Stimulated activated CD8-positive, alpha-beta memory T cell treated with anti-CD3 and anti-CD28 coated beads, Interleukin-15, amount 100 ng/mL, for 24 hours (primary cell): ENCODE measurements around the gene TRMT2A.

Source experiments
- DNase-seq: peaks from one replicate; pipeline ENCODE4 v3.0.0-alpha.2; 2020; ENCODE audit warnings: low read depth

Gene TRMT2A

GRCh38 chr22:20118300-20119020, 1.4 kb upstream of the TRMT2A start:
- DNase-seq: no peak

GRCh38 chr22:20117633-20118299, 740 bp upstream of the TRMT2A start:
- DNase-seq: peak; percentile 52

DNA sequence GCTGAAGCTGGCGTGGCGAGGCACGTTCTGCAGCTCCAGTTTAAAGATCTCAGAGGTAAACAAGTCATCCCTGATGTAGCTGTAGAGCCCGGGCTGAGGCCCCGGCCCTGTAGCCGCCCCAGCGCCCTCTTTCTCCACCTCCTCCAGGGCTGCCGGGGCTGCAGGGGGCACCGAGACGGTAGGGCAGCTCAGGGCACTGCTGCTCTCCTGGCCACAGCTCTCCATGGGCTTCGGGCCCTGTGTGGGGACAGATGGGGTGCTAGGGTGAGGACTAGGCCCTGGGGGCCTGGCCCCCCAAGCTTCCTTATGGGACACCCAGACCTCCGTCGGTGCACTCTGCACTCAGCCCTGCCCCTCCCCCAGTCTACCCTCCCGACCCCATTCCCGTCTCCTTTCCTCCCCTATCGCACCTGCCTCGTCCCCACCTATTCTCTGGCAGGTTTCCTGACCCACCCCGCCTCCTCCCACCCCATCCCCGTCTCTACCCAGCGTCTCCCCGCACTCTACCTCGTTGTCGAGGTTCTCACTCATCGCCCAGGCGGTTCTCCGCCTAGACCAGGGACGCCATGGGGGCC, 563 bp downstream of the TRMT2A start:
- DNase-seq: no peak

DNA sequence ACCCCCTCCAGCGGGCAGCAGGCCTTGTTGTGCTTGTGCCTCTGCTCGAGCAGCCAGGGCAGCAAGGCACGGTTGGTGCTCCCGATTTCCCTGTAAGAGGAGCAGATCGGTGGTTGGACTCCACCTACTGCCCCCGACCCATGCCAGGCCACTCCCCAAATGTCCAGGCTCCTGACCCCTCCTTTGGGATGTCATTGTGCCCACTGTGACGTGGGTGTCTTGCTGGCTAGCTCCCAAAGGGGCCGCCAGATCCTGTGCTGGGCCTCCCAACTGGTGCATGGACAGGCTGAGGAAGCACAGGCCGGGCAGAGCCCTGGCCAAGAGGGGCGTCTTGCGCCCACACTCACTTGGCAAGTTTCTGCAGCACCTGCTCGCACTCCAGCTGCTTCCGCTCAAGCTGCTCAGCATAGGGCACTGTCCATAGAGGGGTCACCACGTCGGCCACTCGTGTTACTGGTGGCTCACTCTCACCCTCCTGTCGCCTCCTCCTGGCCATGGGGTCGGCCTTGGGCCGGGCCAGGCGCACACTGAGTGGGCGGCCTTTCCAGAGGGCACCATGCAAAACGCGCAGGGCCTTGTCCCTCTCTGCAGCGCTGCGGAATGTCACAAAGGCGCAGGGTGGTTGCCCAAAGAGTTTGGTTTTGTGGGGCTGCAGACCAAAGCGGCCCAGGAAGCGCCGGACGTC, 1.2 kb downstream of the TRMT2A start, which contains the start of gene RANBP1:
RANBP1 (plus strand) TSS at position 414 of the 685 bp plus-strand sequence; CDS start at position 495, 81 bp downstream.
- no peak for DNase-seq

- DNase-seq: no peak
Measured at GRCh38 chr22:20114506-20115475, 2.2 kb downstream of the TRMT2A start.

- DNase-seq: no peak
Measured at GRCh38 chr22:20113551-20114310, 3.3 kb downstream of the TRMT2A start.

DNA sequence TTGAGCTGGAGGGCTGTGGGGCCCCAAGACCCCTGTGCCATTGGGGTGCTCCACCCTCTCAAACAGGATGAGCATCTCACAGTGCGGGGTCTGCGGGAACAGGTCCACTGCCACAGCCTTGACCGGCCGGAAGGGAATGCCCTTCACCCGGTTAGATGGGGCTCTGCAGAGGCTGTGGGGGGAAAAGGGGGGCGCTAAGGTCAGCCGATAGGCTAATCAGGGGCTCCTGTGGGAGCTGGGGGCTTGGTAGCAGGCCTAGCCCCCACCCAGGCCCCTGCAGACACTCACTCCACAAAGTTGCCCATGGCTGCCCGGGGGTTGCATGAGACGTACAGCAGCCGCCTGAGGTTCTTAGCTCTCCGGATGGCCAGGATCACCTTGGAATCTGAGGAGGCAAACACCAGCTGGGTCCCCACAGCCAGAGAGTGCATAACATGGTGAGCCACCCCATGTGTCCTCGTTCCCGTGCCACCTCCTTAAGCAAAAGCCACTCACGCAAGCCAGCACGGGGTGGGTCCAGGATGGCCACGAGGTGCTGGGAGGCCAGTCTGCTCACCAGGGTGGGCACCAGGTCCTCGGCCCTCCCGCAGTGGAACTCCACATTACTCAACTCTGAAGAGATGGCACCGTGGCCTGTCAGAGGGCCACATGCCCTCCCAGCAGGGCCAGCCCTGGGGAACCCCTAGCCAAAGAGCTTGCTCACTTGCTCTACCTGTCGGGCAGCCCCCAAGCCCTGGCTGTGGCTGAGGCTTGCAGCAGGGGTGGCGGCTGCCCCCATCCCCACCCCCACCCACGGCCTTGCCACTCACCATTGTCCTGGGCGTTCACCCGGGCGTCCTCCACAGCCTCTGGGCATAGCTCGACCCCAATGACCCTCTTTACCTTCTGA, 4.2 kb downstream of the TRMT2A start:
- DNase-seq: no peak

DNA sequence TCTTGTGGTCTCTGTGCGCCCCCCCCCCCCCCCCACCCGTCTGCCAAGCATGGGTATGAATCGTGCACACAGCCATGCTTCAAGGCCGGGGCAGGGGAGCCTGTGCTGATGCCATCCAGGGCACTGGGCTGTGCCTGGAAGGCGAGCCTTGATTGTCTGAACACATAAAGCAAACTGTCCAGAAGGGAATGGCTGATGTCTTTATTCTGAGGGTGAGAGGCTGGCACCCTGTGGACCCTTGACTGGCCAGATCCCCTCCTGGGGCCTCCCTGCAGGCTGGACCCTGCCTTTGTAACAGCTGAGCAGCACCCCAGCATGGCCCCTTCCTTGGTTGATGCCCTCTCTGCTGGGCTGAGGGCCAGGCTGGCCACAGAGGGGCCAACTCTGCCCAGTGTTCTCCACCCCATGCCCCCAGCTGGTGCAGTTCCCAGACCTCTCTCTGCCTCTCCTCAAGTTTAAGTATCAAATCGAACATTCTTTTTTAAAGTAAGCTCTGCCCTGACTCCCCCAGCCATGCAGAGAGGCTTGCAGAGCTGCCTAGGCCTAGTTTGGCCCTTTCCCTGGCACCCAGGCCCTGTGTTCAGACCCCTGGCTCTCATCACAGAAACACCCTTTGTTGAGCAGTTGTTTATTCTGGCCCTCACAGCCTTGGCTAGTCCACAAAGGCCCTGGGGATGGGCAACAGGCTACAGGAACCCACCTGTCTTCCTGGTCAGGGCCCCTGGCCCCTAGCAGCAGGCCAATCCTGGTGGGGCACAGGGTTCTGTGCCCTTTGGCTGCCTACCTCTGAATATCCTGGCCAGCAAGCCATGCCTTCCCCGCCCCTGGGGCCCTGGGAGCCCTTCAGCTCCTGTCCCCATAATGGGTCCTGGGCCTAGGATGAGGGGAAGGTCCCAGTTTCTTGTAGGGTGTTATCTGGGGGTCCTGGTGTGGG, 5.1 kb downstream of the TRMT2A start:
- no peak for DNase-seq

DNA sequence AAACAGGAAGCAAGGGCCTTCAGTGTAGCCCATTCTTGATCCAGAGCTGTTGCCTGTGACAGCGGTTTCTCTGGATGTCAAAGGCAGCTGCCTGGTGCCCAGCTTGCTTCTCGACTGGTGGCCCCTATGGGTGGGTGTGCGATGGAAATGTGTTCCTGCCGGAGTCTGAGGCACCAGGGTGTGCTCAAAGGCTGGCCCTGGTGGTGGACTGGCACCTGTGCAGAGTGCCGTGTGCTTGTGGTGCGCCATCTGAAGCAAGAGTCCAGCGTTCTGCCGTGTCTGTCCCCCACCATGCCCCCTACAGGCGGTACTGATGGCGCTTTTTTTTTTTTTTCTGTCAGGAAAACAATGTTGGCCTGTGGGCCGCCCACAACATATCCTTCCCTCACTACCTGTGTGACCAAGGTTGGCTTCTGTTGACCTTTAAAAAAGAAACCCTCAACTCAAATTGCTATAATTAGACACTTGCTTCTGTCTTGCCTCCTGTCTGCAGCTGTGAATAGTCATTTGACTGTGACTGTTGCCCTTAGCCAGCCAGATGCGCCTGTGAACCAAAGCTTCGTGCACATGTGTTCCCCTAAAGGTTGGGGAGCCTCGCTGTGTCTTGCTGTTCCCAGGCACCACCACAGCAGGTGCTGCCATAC, 5.9 kb downstream of the TRMT2A start:
- DNase-seq: no peak

DNA sequence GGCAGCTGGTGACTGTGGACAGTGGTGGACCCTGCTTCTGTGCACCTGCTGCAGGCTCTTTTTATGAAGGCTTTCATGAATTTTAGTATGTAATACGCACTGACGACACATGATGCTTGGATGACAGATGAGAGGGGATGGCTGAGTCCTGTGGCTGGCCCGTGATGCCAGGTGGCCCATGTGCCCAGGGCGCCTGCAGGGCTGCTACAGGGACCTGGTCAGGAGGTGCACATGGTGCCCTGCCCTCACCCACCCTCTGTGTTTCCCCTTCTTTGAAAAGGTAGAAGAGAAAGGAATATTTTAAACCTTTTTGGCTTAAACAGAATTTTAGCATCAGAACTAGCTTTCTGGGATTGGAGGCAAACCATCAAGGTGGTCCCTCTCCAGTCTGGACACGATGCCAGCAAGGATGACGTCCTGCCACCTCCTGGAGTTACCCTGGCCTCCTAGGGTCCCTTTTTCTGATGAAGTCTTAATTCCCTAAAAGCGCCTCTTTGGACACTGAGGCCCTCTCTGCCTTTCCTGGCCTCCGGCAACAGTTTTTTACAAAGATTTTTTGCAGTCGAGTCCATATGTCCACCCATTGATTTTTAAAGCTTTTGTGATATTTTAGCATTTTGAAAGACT, 6.6 kb downstream of the TRMT2A start:
- DNase-seq: no peak

GRCh38 chr22:20109411-20110358, 7.3 kb downstream of the TRMT2A start:
- DNase-seq: no peak

- DNase-seq: no peak
Measured at GRCh38 chr22:20108757-20109230, 8.2 kb downstream of the TRMT2A start.

- DNase-seq: no peak
Measured at GRCh38 chr22:20107951-20108756, 8.9 kb downstream of the TRMT2A start.

DNA sequence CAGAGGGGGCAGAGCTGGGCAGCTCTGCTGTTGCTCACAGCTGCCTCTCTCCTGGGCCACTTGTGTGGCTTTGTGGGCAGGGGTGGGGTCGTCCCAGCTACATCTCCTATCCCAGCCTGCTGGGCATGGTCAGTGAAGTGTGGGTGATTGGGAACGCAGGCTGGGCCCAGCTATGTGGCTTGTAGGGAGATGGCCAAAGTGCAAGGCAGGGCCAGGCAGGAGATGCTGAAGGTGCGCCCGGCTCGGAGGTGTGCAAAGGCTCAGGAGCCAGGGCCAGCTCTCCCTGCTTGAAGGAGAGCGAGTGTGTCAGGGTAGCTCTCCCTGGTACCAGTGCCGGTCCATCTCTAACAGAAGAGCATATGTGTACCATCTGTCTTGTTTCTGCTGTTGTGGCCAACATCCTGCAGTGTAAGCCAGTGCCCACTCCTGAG, 9.5 kb downstream of the TRMT2A start:
- DNase-seq: no peak

GRCh38 chr22:20106849-20107237, 10.2 kb downstream of the TRMT2A start:
- no peak for DNase-seq
